Left lung (tissue), 10 donors: ENCODE results near the gene OR13J1. TPM values are rescaled to one million over a fixed set of nuclear protein-coding genes. Genes with fewer than 3 reads are reported as not detected.

Source experiments
- ATAC-seq: fragments of 200-7000 bp; cut with Tn5 transposase; one replicate; pipeline ENCODE4 v1.9.1; 2020; ENCODE audit warnings: moderate library complexity
- DNase-seq, 4 donors: peaks; one replicate each; pipeline ENCODE4 v3.0.0-alpha.2; 2013 to 2020
- H3K27ac ChIP-seq, 2 donors: fragments of 200-600 bp; sonication (generic) in 1 of 2; one replicate each; pipeline versions ENCODE4 v1.5.0 to v1.8.0; 2020 to 2021
- H3K27me3 ChIP-seq, 2 donors: fragments of 200-600 bp; sonication (generic) in 1 of 2; one replicate each; pipeline versions ENCODE4 v1.5.0 to v1.8.0; 2020 to 2021
- H3K36me3 ChIP-seq, 2 donors: fragments of 200-600 bp; sonication (generic) in 1 of 2; one replicate each; pipeline versions ENCODE4 v1.5.0 to v1.8.0; 2020 to 2021
- H3K4me1 ChIP-seq, 2 donors: fragments of 200-600 bp; one replicate each; pipeline ENCODE4 v1.8.0; 2021
- H3K4me3 ChIP-seq, 2 donors: fragments of 200-600 bp; sonication (generic) in 1 of 2; one replicate each; pipeline versions ENCODE4 v1.5.0 to v1.8.0; 2020 to 2021; ENCODE audit warnings: mild to moderate bottlenecking in 1 of 2
- H3K9me3 ChIP-seq, 2 donors: fragments of 200-600 bp; sonication (generic) in 1 of 2; one replicate each; pipeline versions ENCODE4 v1.5.0 to v1.8.0; 2020 to 2021
- CTCF ChIP-seq, 2 donors: fragments of 200-600 bp; sonication (generic) in 1 of 2; IDR thresholded peaks; one replicate each; pipeline versions ENCODE4 v1.5.0 to v1.8.0; 2021; ENCODE audit warnings: antibody characterized with exemption in 2 of 2
- intact Hi-C, 2 donors: fragments of 100-400 bp; cut with DNase I; formaldehyde crosslinking; loops; one replicate each; pipeline versions ENCODE4 v1.11.2 to v1.14.2; 2022
- polyA plus RNA-seq, 6 donors: library from polyadenylated mRNA; unstranded; fragments of 120-200 nt; gene quantifications; one replicate each; pipeline ENCODE4 v1.2.1, GENCODE V29; 2013; ENCODE audit not compliant: insufficient read length in 6 of 6
- total RNA-seq, 2 donors: library from RNA; stranded (reverse); fragmentation: NEBNext Ultra II Directional; extraction: Animal tissue kit (Norgen Biotek cat#: 25700); gene quantifications; one replicate each; pipeline ENCODE4 v1.2.1, GENCODE V29; 2021
- donor health status: DM: no; HTN: yes; CAD: no.
- donor health status: DM: no; HTN: no; CAD: no.

The OR13J1 gene
- total and polyA plus RNA-seq, 8 donors, result 0.10 TPM; not detected in 7

GRCh38 chr9:35859310-35859989 is 10.8 kb downstream of the OR13J1 start:
- ATAC-seq, result peak; percentile 31

GRCh38 chr9:35858458-35858857 is 11.7 kb downstream of the OR13J1 start:
- no peaks in the 10 kb centered on the region for H3K4me1 ChIP-seq
- intact Hi-C loops, result no loop called here
- no peaks in the 10 kb centered on the region for H3K9me3 ChIP-seq
- no peak for DNase-seq
- no peak for ATAC-seq
- H3K27ac ChIP-seq, result no peak overlapping the region
- peaks cover 0 to 61% of the 10 kb centered on the region in 2 donors for H3K27me3 ChIP-seq
- no peaks in the 10 kb centered on the region for H3K36me3 ChIP-seq
- TF ChIP-seq CTCF (IDR thresholded peaks at IDR 0.05), result no peak
- no peak overlapping the region for H3K4me3 ChIP-seq

More at GRCh38 chr9:35859310-35859989, 10.8 kb downstream of the OR13J1 start:
- Histone ChIP-seq H3K4me1 (no peaks in the 10 kb centered on the region), H3K9me3 (no peaks in the 10 kb centered on the region), H3K27ac (no peak overlapping the region), H3K36me3 (no peaks in the 10 kb centered on the region), H3K27me3 (peaks cover 0 to 61% of the 10 kb centered on the region in 2 donors), H3K4me3 (no peak overlapping the region)
- intact Hi-C loops, result no loop called here
- peak in 1 of 4 donors; percentile 12 for DNase-seq
- TF ChIP-seq CTCF (IDR thresholded peaks at IDR 0.05), result no peak

- TF ChIP-seq CTCF (IDR thresholded peaks at IDR 0.05), result no peak
- H3K9me3 ChIP-seq, result no peaks in the 10 kb centered on the region
- peaks cover 0 to 62% of the 10 kb centered on the region in 2 donors for H3K27me3 ChIP-seq
- H3K27ac ChIP-seq, result no peak overlapping the region
- DNase-seq (no peak), ATAC-seq (no peak)
- H3K36me3 ChIP-seq, result no peaks in the 10 kb centered on the region
- no peak overlapping the region for H3K4me3 ChIP-seq
- no peaks in the 10 kb centered on the region for H3K4me1 ChIP-seq
- intact Hi-C loops, result no loop called here
These were observed 13.3 kb downstream of the OR13J1 start for GRCh38 chr9:35856882-35857281.

- no peak for ATAC-seq
- no peak for DNase-seq
- Histone ChIP-seq H3K36me3 (no peaks in the 10 kb centered on the region), H3K9me3 (no peaks in the 10 kb centered on the region), H3K27me3 (peaks cover 0 to 62% of the 10 kb centered on the region in 2 donors), H3K27ac (no peak overlapping the region), H3K4me3 (no peak overlapping the region), H3K4me1 (no peaks in the 10 kb centered on the region)
- no peak for TF ChIP-seq CTCF (IDR thresholded peaks at IDR 0.05)
- intact Hi-C loops, result no loop called here
These were observed 14.0 kb downstream of the OR13J1 start for GRCh38 chr9:35856206-35856605.

GRCh38 chr9:35854091-35854762 is 16.0 kb downstream of the OR13J1 start:
- Histone ChIP-seq H3K27me3 (peaks cover 0 to 65% of the 10 kb centered on the region in 2 donors), H3K4me1 (peaks cover 0 to 3% of the 10 kb centered on the region in 2 donors), H3K9me3 (no peaks in the 10 kb centered on the region), H3K4me3 (no peak overlapping the region), H3K27ac (no peak overlapping the region), H3K36me3 (no peaks in the 10 kb centered on the region)
- ATAC-seq (no peak), DNase-seq (no peak)
- intact Hi-C loops, result no loop called here
- no peak for TF ChIP-seq CTCF (IDR thresholded peaks at IDR 0.05)
